Measurements from ENCODE around the gene LAMP5.

GRCh38 chr20:9510911-9511310, 3.5 kb upstream of the LAMP5 start:
- no peak for TF ChIP-seq CTCF (IDR thresholded peaks at IDR 0.05)
- TF ChIP-seq POLR2A (IDR thresholded peaks at IDR 0.05) = no peak
